Caki2 (cell line): ENCODE data around the gene DRG2. TPM values are rescaled to one million over a fixed set of nuclear protein-coding genes. Genes with fewer than 3 reads are reported as not detected.

ENCODE experiments used
- DNase-seq: peaks from one replicate; pipeline ENCODE4 v3.0.0-alpha.2; 2015; ENCODE audit warnings: low read depth
- in situ Hi-C: cut with HindIII; loops from 2 replicates; pipeline ENCODE4 v1.10.0; 2016; ENCODE audit warnings: low sequenced_read_pairs, low pct_unique_long_range_greater_than_20kb, mixed read lengths
- total RNA-seq: library from RNA; depleted of rRNA; stranded (reverse); fragments of >200 nt; shearing (Covaris generic); gene quantifications from 2 replicates; pipeline ENCODE4 v1.2.3, GENCODE V29; 2014; ENCODE audit warnings: low replicate concordance; rRNA removed

The DRG2 gene
- total RNA-seq, 1 experiment from 2014 or later, result 33.4 TPM

DNA sequence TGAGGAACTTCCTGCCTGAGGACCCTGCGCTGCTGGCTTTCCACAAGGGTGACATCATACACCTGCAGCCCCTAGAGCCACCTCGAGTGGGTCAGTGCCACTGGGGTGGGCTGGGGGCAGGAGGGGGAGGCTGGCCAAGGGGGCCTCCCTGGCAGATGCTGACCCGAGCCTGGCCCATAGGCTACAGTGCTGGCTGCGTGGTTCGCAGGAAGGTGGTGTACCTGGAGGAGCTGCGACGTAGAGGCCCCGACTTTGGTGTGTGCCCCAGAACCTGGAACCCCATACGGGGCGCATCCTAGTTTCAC lies 69.2 kb downstream of the DRG2 start:
- in situ Hi-C loops, result no loop called here

More for the DNA sequence above, 69.2 kb downstream of the DRG2 start:
- no peak for DNase-seq

Other genes with a start within 250 kb of the DRG2 start
- gene TOM1L2, start 115.5 kb upstream of the DRG2 start, total RNA-seq, result 4.3 and 6.4 TPM in 2 replicates
- gene DRC3, start 115.1 kb upstream of the DRG2 start, total RNA-seq, result 0.03 TPM in 1 of 2 replicates, not detected in the other
- 16.5 and 31.9 TPM in 2 replicates for gene ATPAF2, start 48.8 kb upstream of the DRG2 start, total RNA-seq
- gene GID4, start 48.5 kb upstream of the DRG2 start, total RNA-seq, result 2.6 and 7.8 TPM in 2 replicates
- not detected in 2 replicates for gene MYO15A, start 20.8 kb downstream of the DRG2 start, total RNA-seq
- gene ALKBH5, start 95.9 kb downstream of the DRG2 start, total RNA-seq, result 43.2 and 55.3 TPM in 2 replicates
- gene LLGL1, start 137.7 kb downstream of the DRG2 start, total RNA-seq, result 18.1 and 21.4 TPM in 2 replicates
- 313 and 353 TPM in 2 replicates for gene FLII, start 170.8 kb downstream of the DRG2 start, total RNA-seq
- gene MIEF2, start 172.7 kb downstream of the DRG2 start, total RNA-seq, result 24.6 and 28.4 TPM in 2 replicates
- gene TOP3A, start 227.0 kb downstream of the DRG2 start, total RNA-seq, result 11.9 and 15.9 TPM in 2 replicates
- gene SMCR8, start 227.3 kb downstream of the DRG2 start, total RNA-seq, result 7.0 and 9.7 TPM in 2 replicates